ENCODE measurements around the gene LAMC1. TPM values are rescaled to one million over a fixed set of nuclear protein-coding genes. Genes with fewer than 3 reads are reported as not detected.

The LAMC1 gene
- total RNA-seq, 1 experiment from 2014 or later, result 61.2 TPM

DNA sequence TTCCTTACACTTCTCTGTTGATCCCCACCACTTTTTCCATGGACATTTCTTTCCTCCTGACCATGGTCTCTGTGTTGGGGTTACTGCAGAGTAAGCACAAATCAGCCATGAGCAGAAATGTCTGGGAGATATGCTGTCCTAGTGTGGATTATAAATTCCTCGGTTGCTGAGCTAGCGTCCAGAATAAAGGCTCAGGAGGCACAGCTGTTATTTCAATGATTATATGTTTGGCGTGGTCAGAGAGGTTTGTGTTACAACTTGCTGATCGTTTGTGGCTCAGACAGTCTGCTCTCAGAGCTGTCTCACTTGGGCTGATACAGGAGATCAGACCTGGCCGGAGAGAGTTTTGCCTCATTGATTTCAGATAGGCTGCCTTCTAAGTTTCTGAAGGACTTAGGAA lies 125.4 kb downstream of the LAMC1 start:
- intact Hi-C loops (cut with micrococcal nuclease), result no loop called here
- Histone ChIP-seq H3K4me1 (ENCODE audit: control insufficient read depth in 1 of 2, insufficient read depth in 2 of 2, low read length in 2 of 2) (no peaks in the 10 kb centered on the region), H3K9me2 (ENCODE audit: insufficient read depth) (no peaks in the 10 kb centered on the region), H3K27ac (ENCODE audit: low read depth, low read length) (no peak overlapping the region), H4K20me1 (ENCODE audit: insufficient read depth) (no peaks in the 10 kb centered on the region), H2AFZ (ENCODE audit: low read depth, low read length, poor library complexity, severe bottlenecking) (no peak overlapping the region), H3K27me3 (ENCODE audit: insufficient read depth, low read length) (no peaks in the 10 kb centered on the region), H3K9ac (ENCODE audit: low read length) (no peak overlapping the region), H3K36me3 (ENCODE audit: control insufficient read depth in 1 of 2, insufficient read depth in 2 of 2, low read length in 2 of 2) (no peaks in the 10 kb centered on the region), H3K4me2 (ENCODE audit: low read length) (no peak overlapping the region), H3K4me3 (replicated peaks in 1 of 2; ENCODE audit: low read depth in 1 of 2, low read length in 2 of 2) (no peak overlapping the region), H3K79me2 (ENCODE audit: insufficient read depth, low read length) (no peaks in the 10 kb centered on the region), H3K9me3 (ENCODE audit: control insufficient read depth in 1 of 2, insufficient read depth in 1 of 2, low read depth in 1 of 2, low read length in 2 of 2) (no peaks in the 10 kb centered on the region)
- ChIA-PET CTCF (no interaction called here), POLR2A (no interaction called here), RAD21 (ENCODE audit: low non-redundant PET in 1 of 2, low total read pairs in 2 of 2, uncharacterized antibody in 2 of 2, unreplicated experiment in 2 of 2) (no interaction called here)
- BruUV-seq (replicated peaks), result no TSS peak
- TF ChIP-seq EGR1 (IDR thresholded peaks at IDR 0.05; ENCODE audit: low read depth), result no peak
- no peak for TF ChIP-seq SP1 (IDR thresholded peaks at IDR 0.05; ENCODE audit: low read depth)
- TF ChIP-seq ZNF274 (IDR thresholded peaks at IDR 0.05; ENCODE audit: low read depth, low read length), result no peak
- no peak for TF ChIP-seq RAD21 (IDR thresholded peaks at IDR 0.05; ENCODE audit: low read depth)
- no peak for TF ChIP-seq CTCF (IDR thresholded peaks at IDR 0.05 in 2 of 3, conservative IDR thresholded peaks at IDR 0.05 in 1 of 3; ENCODE audit: borderline replicate concordance in 1 of 3, insufficient read depth in 1 of 3, low read depth in 2 of 3, low read length in 2 of 3)
- TF ChIP-seq JUND (IDR thresholded peaks at IDR 0.05), result no peak
- no peak for TF ChIP-seq FOSL1 (IDR thresholded peaks at IDR 0.05; ENCODE audit: low read depth)
- no peak for TF ChIP-seq POLR2A (IDR thresholded peaks at IDR 0.05; ENCODE audit: borderline replicate concordance, extremely low read depth, insufficient read depth, insufficient read length)
- TF ChIP-seq POLR2AphosphoS5 (IDR thresholded peaks at IDR 0.05; ENCODE audit: low read depth, low read length), result no peak
- no peak for TF ChIP-seq EZH2 (IDR thresholded peaks at IDR 0.05)
- no peak for TF ChIP-seq ZBTB33 (IDR thresholded peaks at IDR 0.05; ENCODE audit: extremely low read depth, insufficient replicate concordance, low read length)
- TF ChIP-seq SIN3A (IDR thresholded peaks at IDR 0.05; ENCODE audit: low read depth), result no peak
- DNase-seq (ENCODE audit: low read depth, low spot score) (no peak), ATAC-seq (no peak)

Data from HCT116 (cell line).